Mesenchymal stem cell (in vitro differentiated cells and primary cell): ENCODE results near the gene TMEM8B.

Experiments used
- DNase-seq: peaks from one replicate; pipeline ENCODE4 v3.0.0-alpha.2; 2013
- H2AFZ ChIP-seq: one replicate; pipeline ENCODE4 v1.6.1; 2013; ENCODE audit warnings: low read depth, mild to moderate bottlenecking, control low read depth, inconsistent platforms, low read length, moderate library complexity
- H2AK5ac ChIP-seq: 2 replicates; pipeline ENCODE4 v1.6.1; 2013; ENCODE audit warnings: low read length, moderate library complexity, mild to moderate bottlenecking, inconsistent platforms; ENCODE audit not compliant: severe bottlenecking
- H2BK120ac ChIP-seq: one replicate; pipeline ENCODE4 v1.6.1; 2013; ENCODE audit warnings: low read depth, mild to moderate bottlenecking, inconsistent platforms, low read length, moderate library complexity
- H2BK12ac ChIP-seq, 2 experiments: one replicate each; pipeline ENCODE4 v1.6.1; 2013; ENCODE audit warnings: inconsistent platforms in 2 of 2, low read length in 2 of 2, mild to moderate bottlenecking in 2 of 2, moderate library complexity in 2 of 2, control low read depth in 1 of 2
- H2BK15ac ChIP-seq: one replicate; pipeline ENCODE4 v1.6.1; 2013; ENCODE audit warnings: mild to moderate bottlenecking, low read depth, inconsistent platforms; ENCODE audit not compliant: poor library complexity, severe bottlenecking
- H2BK5ac ChIP-seq: 2 replicates; pipeline ENCODE4 v1.6.1; 2013; ENCODE audit warnings: low read depth, mild to moderate bottlenecking, low read length, control low read depth, inconsistent platforms; ENCODE audit not compliant: poor library complexity, severe bottlenecking
- H3K14ac ChIP-seq, 2 experiments: one replicate each; pipeline ENCODE4 v1.6.1; 2013; ENCODE audit warnings: inconsistent platforms in 2 of 2, low read length in 2 of 2, control low read depth in 1 of 2, mild to moderate bottlenecking in 1 of 2, moderate library complexity in 1 of 2
- H3K18ac ChIP-seq, 2 experiments: one replicate each; pipeline ENCODE4 v1.6.1; 2013; ENCODE audit warnings: inconsistent platforms in 2 of 2, low read length in 2 of 2, control low read depth in 1 of 2, low read depth in 1 of 2, mild to moderate bottlenecking in 1 of 2
- H3K23ac ChIP-seq, 2 experiments: one replicate each; pipeline ENCODE4 v1.6.1; 2013; ENCODE audit warnings: inconsistent platforms in 2 of 2, low read length in 2 of 2, mild to moderate bottlenecking in 2 of 2, moderate library complexity in 2 of 2, control low read depth in 1 of 2
- H3K27ac ChIP-seq: 2 replicates; pipeline ENCODE4 v1.5.1; 2013; ENCODE audit warnings: mild to moderate bottlenecking, moderate library complexity, low read length, control low read depth, inconsistent platforms; ENCODE audit not compliant: poor library complexity, severe bottlenecking
- H3K27me3 ChIP-seq, 2 experiments: 2 replicates each; pipeline versions ENCODE4 v1.6.1 to v1.7.0; 2013; ENCODE audit warnings: low read length in 2 of 2, mild to moderate bottlenecking in 2 of 2, moderate library complexity in 2 of 2, control low read depth in 1 of 2, inconsistent platforms in 1 of 2; ENCODE audit not compliant: control insufficient read depth in 1 of 2, insufficient read depth in 1 of 2
- H3K36me3 ChIP-seq, 2 experiments: 2 replicates each; pipeline versions ENCODE4 v1.6.1 to v1.7.0; 2013; ENCODE audit warnings: low read length in 2 of 2, control low read depth in 1 of 2, inconsistent platforms in 1 of 2, low read depth in 1 of 2, mild to moderate bottlenecking in 1 of 2; ENCODE audit not compliant: insufficient read depth in 2 of 2, control insufficient read depth in 1 of 2
- H3K4ac ChIP-seq, 2 experiments: one replicate each; pipeline ENCODE4 v1.6.1; 2013; ENCODE audit warnings: inconsistent platforms in 2 of 2, low read length in 2 of 2, mild to moderate bottlenecking in 2 of 2, moderate library complexity in 2 of 2, control low read depth in 1 of 2, low read depth in 1 of 2
- H3K4me1 ChIP-seq: 2 replicates; pipeline ENCODE4 v1.6.1; 2013; ENCODE audit warnings: low read depth, low read length, control low read depth; ENCODE audit not compliant: control insufficient read depth, insufficient read depth
- H3K4me2 ChIP-seq: 2 replicates; pipeline ENCODE4 v1.6.1; 2013; ENCODE audit warnings: low read length, mild to moderate bottlenecking, inconsistent platforms; ENCODE audit not compliant: poor library complexity, severe bottlenecking
- H3K4me3 ChIP-seq, 2 experiments: 2 replicates each; pipeline versions ENCODE4 v1.5.1 to v1.7.0; 2013; ENCODE audit warnings: low read length in 2 of 2, mild to moderate bottlenecking in 2 of 2, control low read depth in 1 of 2, low read depth in 1 of 2; ENCODE audit not compliant: insufficient read depth in 1 of 2
- H3K79me1 ChIP-seq: replicated peaks from 2 replicates; pipeline ENCODE4 v1.6.1; 2013; ENCODE audit warnings: mild to moderate bottlenecking, control low read depth, low read length, inconsistent platforms; ENCODE audit not compliant: poor library complexity, severe bottlenecking
- H3K9ac ChIP-seq: 2 replicates; pipeline ENCODE4 v1.7.0; 2013; ENCODE audit warnings: mild to moderate bottlenecking, low read length, moderate library complexity
- H3K9me3 ChIP-seq: 2 replicates; pipeline ENCODE4 v1.7.0; 2013; ENCODE audit warnings: mild to moderate bottlenecking, low read length; ENCODE audit not compliant: control insufficient read depth
- H4K8ac ChIP-seq: one replicate; pipeline ENCODE4 v1.6.1; 2013; ENCODE audit warnings: inconsistent platforms, mild to moderate bottlenecking, low read length, moderate library complexity
- H4K91ac ChIP-seq: one replicate; pipeline ENCODE4 v1.6.1; 2013; ENCODE audit warnings: mild to moderate bottlenecking, low read length, inconsistent platforms
- WGBS: methylation state at CpG from one replicate; pipeline ENCODE4 v1.1.7; 2013; ENCODE audit warnings: mixed read lengths; 5-methylcytosine and 5-hydroxymethylcytosine counted together

TMEM8B gene

GRCh38 chr9:35861161-35861897 is 32.3 kb downstream of the TMEM8B start:
- Histone ChIP-seq H3K9ac (no peak overlapping the region), H3K27ac (no peak overlapping the region), H3K18ac (no peak overlapping the region), H2BK5ac (no peak overlapping the region), H3K9me3 (no peaks in the 10 kb centered on the region), H3K4me1 (no peaks in the 10 kb centered on the region), H2BK15ac (no peak overlapping the region), H4K91ac (peak overlapping the region; percentile 27), H2BK120ac (no peak overlapping the region), H2BK12ac (no peak overlapping the region), H3K27me3 (peaks cover 51 to 62% of the 10 kb centered on the region in 2 experiments), H3K4me2 (no peak overlapping the region), H3K79me1 (no peaks in the 10 kb centered on the region), H3K36me3 (no peaks in the 10 kb centered on the region), H4K8ac (no peak overlapping the region), H3K14ac (no peak overlapping the region), H2AK5ac (no peak overlapping the region), H2AFZ (no peak overlapping the region), H3K4me3 (no peak overlapping the region), H3K4ac (no peak overlapping the region), H3K23ac (no peak overlapping the region)
- no peak for DNase-seq
- 72% methylated on average over 12 of the region's 12 CpGs for WGBS

GRCh38 chr9:35862328-35862727 is 33.3 kb downstream of the TMEM8B start:
- no peak overlapping the region for H4K8ac ChIP-seq

DNA sequence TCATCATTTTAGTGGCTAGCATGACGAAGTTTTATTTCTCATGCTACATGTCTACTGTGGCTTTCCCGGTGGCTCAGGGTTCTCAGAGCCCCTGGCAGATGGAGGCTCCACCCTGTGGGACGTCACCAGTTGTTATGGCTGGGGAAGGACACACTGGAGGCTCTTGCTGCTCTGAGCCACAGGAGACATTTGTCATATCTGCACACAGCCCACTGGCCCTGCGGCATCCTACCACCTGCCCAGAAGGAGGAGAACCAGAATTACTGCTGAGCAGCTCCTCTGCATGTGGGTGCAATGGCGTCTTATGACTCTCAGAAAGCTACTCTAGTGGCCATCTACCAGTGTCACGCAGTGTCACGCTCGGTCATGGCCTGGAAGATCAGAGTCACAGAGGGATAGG is 34.6 kb downstream of the TMEM8B start:
- Histone ChIP-seq H3K9ac (no peak overlapping the region), H3K27me3 (peaks cover 50 to 51% of the 10 kb centered on the region in 2 experiments), H3K36me3 (no peaks in the 10 kb centered on the region), H4K8ac (no peak overlapping the region), H3K23ac (no peak overlapping the region), H3K9me3 (no peaks in the 10 kb centered on the region), H3K4me1 (peaks cover under 1% of the 10 kb centered on the region), H2AFZ (no peak overlapping the region), H3K14ac (no peak overlapping the region), H2BK15ac (no peak overlapping the region), H3K79me1 (no peaks in the 10 kb centered on the region), H3K27ac (no peak overlapping the region), H3K4ac (no peak overlapping the region), H2BK120ac (no peak overlapping the region), H3K4me3 (no peak overlapping the region), H2AK5ac (no peak overlapping the region), H4K91ac (no peak overlapping the region), H3K4me2 (no peak overlapping the region), H2BK12ac (no peak overlapping the region), H2BK5ac (no peak overlapping the region), H3K18ac (no peak overlapping the region)
- no peak for DNase-seq
- WGBS, result 73% methylated on average over 8 of the region's 8 CpGs

More at GRCh38 chr9:35862328-35862727, 33.3 kb downstream of the TMEM8B start:
- H2BK5ac ChIP-seq, result no peak overlapping the region
- no peaks in the 10 kb centered on the region for H3K9me3 ChIP-seq
- no peaks in the 10 kb centered on the region for H3K36me3 ChIP-seq
- H2BK120ac ChIP-seq, result no peak overlapping the region
- H2BK15ac ChIP-seq, result no peak overlapping the region
- WGBS, result 95% methylated on average over 4 of the region's 4 CpGs
- H3K4ac ChIP-seq, result no peak overlapping the region
- H4K91ac ChIP-seq, result no peak overlapping the region
- H2AFZ ChIP-seq, result no peak overlapping the region
- H2BK12ac ChIP-seq, result no peak overlapping the region
- no peak overlapping the region for H3K27ac ChIP-seq
- no peaks in the 10 kb centered on the region for H3K79me1 ChIP-seq
- H3K4me3 ChIP-seq, result no peak overlapping the region
- H3K9ac ChIP-seq, result no peak overlapping the region
- no peak for DNase-seq
- H2AK5ac ChIP-seq, result no peak overlapping the region
- H3K23ac ChIP-seq, result no peak overlapping the region
- H3K27me3 ChIP-seq, result peaks cover 51 to 53% of the 10 kb centered on the region in 2 experiments
- H3K18ac ChIP-seq, result no peak overlapping the region
- H3K4me1 ChIP-seq, result no peaks in the 10 kb centered on the region
- H3K4me2 ChIP-seq, result no peak overlapping the region
- no peak overlapping the region for H3K14ac ChIP-seq

GRCh38 chr9:35864695-35865255 is 35.7 kb downstream of the TMEM8B start:
- WGBS, result 77% methylated on average over 8 of the region's 8 CpGs
- Histone ChIP-seq H3K27me3 (peaks cover 40 to 51% of the 10 kb centered on the region in 2 experiments), H3K4me2 (no peak overlapping the region), H2BK15ac (no peak overlapping the region), H3K36me3 (no peaks in the 10 kb centered on the region), H3K4ac (no peak overlapping the region), H2AFZ (no peak overlapping the region), H3K27ac (no peak overlapping the region), H3K18ac (no peak overlapping the region), H3K14ac (no peak overlapping the region), H4K8ac (no peak overlapping the region), H3K9ac (no peak overlapping the region), H3K4me3 (no peak overlapping the region), H2BK12ac (no peak overlapping the region), H3K4me1 (peaks cover 2% of the 10 kb centered on the region), H3K9me3 (no peaks in the 10 kb centered on the region), H3K79me1 (no peaks in the 10 kb centered on the region), H2BK5ac (no peak overlapping the region), H2BK120ac (no peak overlapping the region), H4K91ac (no peak overlapping the region), H3K23ac (no peak overlapping the region), H2AK5ac (no peak overlapping the region)
- no peak for DNase-seq
